GM18867 (cell line): Measurements from ENCODE around the gene FBXW2.

Source experiments
- ATAC-seq: cut with Tn5 transposase; IDR thresholded peaks from one replicate; pipeline ENCODE4 v1.9.1; 2021; ENCODE audit warnings: mild to moderate bottlenecking, moderate library complexity; ENCODE audit not compliant: unreplicated experiment

Gene FBXW2

GRCh38 chr9:120745278-120745677 is 47.9 kb downstream of the FBXW2 start:
- no peak for ATAC-seq

- peak; percentile 52 for ATAC-seq
Observed at GRCh38 chr9:120742951-120743416, 50.2 kb downstream of the FBXW2 start.

- no peak for ATAC-seq
Observed at GRCh38 chr9:120741701-120742100, 51.5 kb downstream of the FBXW2 start.

GRCh38 chr9:120741191-120741590 is 52.0 kb downstream of the FBXW2 start:
- ATAC-seq, result no peak

- no peak for ATAC-seq
Observed at GRCh38 chr9:120740132-120740531, 53.1 kb downstream of the FBXW2 start.

- no peak for ATAC-seq
Observed at GRCh38 chr9:120737416-120738165, 55.6 kb downstream of the FBXW2 start.

GRCh38 chr9:120736881-120737280 is 56.3 kb downstream of the FBXW2 start:
- ATAC-seq, result no peak

- peak; percentile 43 for ATAC-seq
Observed at GRCh38 chr9:120735415-120736126, 57.6 kb downstream of the FBXW2 start.

GRCh38 chr9:120734607-120735410 is 58.4 kb downstream of the FBXW2 start:
- ATAC-seq, result peak; percentile 10

GRCh38 chr9:120733190-120733589 is 60.0 kb downstream of the FBXW2 start:
- ATAC-seq, result no peak

- no peak for ATAC-seq
Observed at GRCh38 chr9:120730654-120731514, 62.3 kb downstream of the FBXW2 start.

GRCh38 chr9:120729791-120730241 is 63.4 kb downstream of the FBXW2 start:
- no peak for ATAC-seq

GRCh38 chr9:120726484-120726883 is 66.7 kb downstream of the FBXW2 start:
- peak; percentile 50 for ATAC-seq

GRCh38 chr9:120725907-120726306 is 67.3 kb downstream of the FBXW2 start:
- ATAC-seq, result no peak

- no peak for ATAC-seq
Observed at GRCh38 chr9:120724757-120725400, 68.3 kb downstream of the FBXW2 start.

- ATAC-seq, result no peak
Observed at GRCh38 chr9:120723565-120723964, 69.7 kb downstream of the FBXW2 start.

GRCh38 chr9:120720404-120720803 is 72.8 kb downstream of the FBXW2 start:
- no peak for ATAC-seq

- no peak for ATAC-seq
Observed at GRCh38 chr9:120718316-120718715, 74.9 kb downstream of the FBXW2 start.

- ATAC-seq, result no peak
Observed at GRCh38 chr9:120717176-120717575, 76.0 kb downstream of the FBXW2 start.

- no peak for ATAC-seq
Observed at GRCh38 chr9:120716483-120716882, 76.7 kb downstream of the FBXW2 start.
